ENCODE results near the gene ZFHX2.
"Not testable (repeated sequence)": the region's sequence is repeated elsewhere in the genome, so short reads cannot be mapped to it uniquely, and the experiment has no call there.

The ZFHX2 gene

GRCh38 chr14:23539248-23540140 is 12.1 kb downstream of the ZFHX2 start:
- peak; percentile 33 for DNase-seq (ENCODE audit: low spot score)

- DNase-seq (ENCODE audit: low spot score) = no peak
These were observed 12.8 kb downstream of the ZFHX2 start for GRCh38 chr14:23538785-23539184.

- DNase-seq (ENCODE audit: low spot score) = no peak
These were observed 13.4 kb downstream of the ZFHX2 start for GRCh38 chr14:23538050-23538718.

GRCh38 chr14:23537351-23538049 is 14.1 kb downstream of the ZFHX2 start:
- no peak for DNase-seq (ENCODE audit: low spot score)

GRCh38 chr14:23536906-23537305 is 14.7 kb downstream of the ZFHX2 start:
- not testable (repeated sequence) for DNase-seq (ENCODE audit: low spot score)

- DNase-seq (ENCODE audit: low spot score) = no peak
These were observed 15.1 kb downstream of the ZFHX2 start for GRCh38 chr14:23536494-23536893.

- no peak for DNase-seq (ENCODE audit: low spot score)
These were observed 15.6 kb downstream of the ZFHX2 start for GRCh38 chr14:23535943-23536342.

GRCh38 chr14:23533652-23534435 is 17.7 kb downstream of the ZFHX2 start:
- no peak for DNase-seq (ENCODE audit: low spot score)

- DNase-seq (ENCODE audit: low spot score) = no peak
These were observed 18.9 kb downstream of the ZFHX2 start for GRCh38 chr14:23532658-23533057.

GRCh38 chr14:23531391-23531790 is 20.2 kb downstream of the ZFHX2 start:
- DNase-seq (ENCODE audit: low spot score) = no peak

- DNase-seq (ENCODE audit: low spot score) = no peak
These were observed 21.1 kb downstream of the ZFHX2 start for GRCh38 chr14:23530375-23531055.

GRCh38 chr14:23529016-23529415 is 22.5 kb downstream of the ZFHX2 start:
- no peak for DNase-seq (ENCODE audit: low spot score)

- DNase-seq (ENCODE audit: low spot score) = no peak
These were observed 23.0 kb downstream of the ZFHX2 start for GRCh38 chr14:23528555-23528954.

GRCh38 chr14:23525611-23526010 is 26.0 kb downstream of the ZFHX2 start:
- DNase-seq (ENCODE audit: low spot score) = no peak

GRCh38 chr14:23524954-23525353 is 26.6 kb downstream of the ZFHX2 start:
- DNase-seq (ENCODE audit: low spot score) = no peak

GRCh38 chr14:23523229-23524016 is 28.1 kb downstream of the ZFHX2 start:
- no peak for DNase-seq (ENCODE audit: low spot score)

- no peak for DNase-seq (ENCODE audit: low spot score)
These were observed 28.8 kb downstream of the ZFHX2 start for GRCh38 chr14:23522643-23523198.

GRCh38 chr14:23521785-23522640 is 29.6 kb downstream of the ZFHX2 start:
- no peak for DNase-seq (ENCODE audit: low spot score)

GRCh38 chr14:23520899-23521533 is 30.5 kb downstream of the ZFHX2 start:
- no peak for DNase-seq (ENCODE audit: low spot score)
